NCI-H2029 (cell line): ENCODE data around the gene SKIC8.
A peak's percentile ranks its signal among the peaks of the same experiment; 100 is the strongest.

Experiments used
- DNase-seq: peaks from one replicate; lab custom pipeline; 2025; lab: John Stamatoyannopoulos, UW

The SKIC8 gene

GRCh38 chr15:78291052-78291451, 8.4 kb downstream of the SKIC8 start:
- no peak for DNase-seq

GRCh38 chr15:78290222-78290621, 9.2 kb downstream of the SKIC8 start:
- DNase-seq = peak; percentile 19

GRCh38 chr15:78284758-78285157, 14.7 kb downstream of the SKIC8 start:
- no peak for DNase-seq

- DNase-seq = no peak
Observed at GRCh38 chr15:78282324-78282723, 17.1 kb downstream of the SKIC8 start.

- DNase-seq = no peak
Observed at GRCh38 chr15:78280319-78281072, 18.9 kb downstream of the SKIC8 start.

GRCh38 chr15:78276064-78276943, 23.1 kb downstream of the SKIC8 start:
- DNase-seq = no peak

- DNase-seq = no peak
Observed at GRCh38 chr15:78274994-78275393, 24.4 kb downstream of the SKIC8 start.

- no peak for DNase-seq
Observed at GRCh38 chr15:78272776-78273175, 26.6 kb downstream of the SKIC8 start.

- DNase-seq = no peak
Observed at GRCh38 chr15:78272316-78272715, 27.1 kb downstream of the SKIC8 start.

GRCh38 chr15:78266806-78267205, 32.6 kb downstream of the SKIC8 start:
- no peak for DNase-seq

GRCh38 chr15:78266229-78266628, 33.2 kb downstream of the SKIC8 start:
- no peak for DNase-seq

GRCh38 chr15:78265752-78266224, 33.6 kb downstream of the SKIC8 start:
- DNase-seq = no peak

- no peak for DNase-seq
Observed at GRCh38 chr15:78265137-78265460, 34.3 kb downstream of the SKIC8 start.

- no peak for DNase-seq
Observed at GRCh38 chr15:78264304-78265136, 34.9 kb downstream of the SKIC8 start, which contains the start of gene DNAJA4. Gene DNAJA4, plus strand, starts transcription at chr15:78264562. Its CDS starts 202 bp downstream, at chr15:78264764.

GRCh38 chr15:78263907-78264303, 35.5 kb downstream of the SKIC8 start:
- no peak for DNase-seq

GRCh38 chr15:78263351-78263781, 36.0 kb downstream of the SKIC8 start:
- DNase-seq = no peak

GRCh38 chr15:78261062-78261461, 38.3 kb downstream of the SKIC8 start:
- no peak for DNase-seq

- no peak for DNase-seq
Observed at GRCh38 chr15:78260489-78260888, 38.9 kb downstream of the SKIC8 start.

GRCh38 chr15:78259232-78259631, 40.2 kb downstream of the SKIC8 start:
- DNase-seq = no peak

- no peak for DNase-seq
Observed at GRCh38 chr15:78257681-78258080, 41.7 kb downstream of the SKIC8 start.

- DNase-seq = no peak
Observed at GRCh38 chr15:78256044-78256437, 43.4 kb downstream of the SKIC8 start.

GRCh38 chr15:78255421-78256043, 43.9 kb downstream of the SKIC8 start:
- DNase-seq = no peak
